ENCODE results near the gene ID2.

DNA sequence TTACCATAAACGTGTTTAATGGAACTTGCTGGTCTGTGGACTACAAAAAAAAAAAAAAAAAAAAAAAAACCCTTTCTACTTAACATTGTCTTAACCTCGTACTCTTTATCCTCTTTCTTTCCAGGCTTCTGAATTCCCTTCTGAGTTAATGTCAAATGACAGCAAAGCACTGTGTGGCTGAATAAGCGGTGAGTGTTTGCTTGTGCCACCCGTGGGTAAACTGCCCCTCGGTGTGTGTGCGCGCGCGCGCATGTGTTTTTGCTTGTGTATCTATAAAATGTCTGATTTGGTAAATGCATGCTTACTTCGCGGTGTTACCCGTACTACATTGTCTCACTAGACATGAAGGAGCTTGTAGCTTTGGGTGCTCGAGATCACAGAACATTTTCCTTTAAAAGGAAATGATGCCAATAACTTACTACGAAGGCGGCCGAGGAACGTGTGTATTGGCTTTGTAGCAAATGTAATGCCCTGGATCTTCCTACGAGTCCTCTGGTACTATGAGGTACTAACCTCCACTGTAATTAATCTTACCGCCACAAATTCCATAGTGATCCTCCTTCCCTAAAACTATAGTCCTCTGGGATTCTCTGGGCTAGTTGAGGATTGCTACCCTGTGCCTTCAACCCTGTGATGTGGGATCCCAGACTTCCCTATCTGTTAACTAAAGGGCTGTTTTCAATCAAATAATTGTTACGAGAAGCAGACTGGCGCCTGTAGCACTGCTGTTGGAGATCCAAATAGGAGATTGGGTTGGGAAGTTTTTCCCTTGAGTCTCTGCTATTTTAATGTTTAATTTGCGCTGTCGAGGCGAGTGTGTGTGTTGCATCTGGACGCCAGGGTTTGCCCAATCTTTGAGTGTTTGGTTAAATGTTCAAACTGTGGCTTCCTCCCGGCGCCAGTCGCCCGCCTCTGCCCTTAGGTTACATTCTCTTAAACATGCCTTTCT, 1.1 kb downstream of the ID2 start:
- TF ChIP-seq CTCF (IDR thresholded peaks at IDR 0.05; ENCODE audit: poor library complexity, severe bottlenecking) (no peak), TAF1 (IDR thresholded peaks at IDR 0.05; ENCODE audit: low read depth) (no peak), EZH2 (IDR thresholded peaks at IDR 0.05; ENCODE audit: borderline replicate concordance, insufficient read depth, low read length, poor library complexity, severe bottlenecking) (no peak), RAD21 (conservative IDR thresholded peaks at IDR 0.05) (peak; percentile 21), POLR2AphosphoS5 (IDR thresholded peaks at IDR 0.05) (no peak), REST (IDR thresholded peaks at IDR 0.05; ENCODE audit: borderline replicate concordance) (no peak), MXI1 (conservative IDR thresholded peaks at IDR 0.05; ENCODE audit: poor library complexity, severe bottlenecking) (peak; percentile 22), EP300 (conservative IDR thresholded peaks at IDR 0.05; ENCODE audit: poor library complexity, severe bottlenecking) (no peak), SMC3 (conservative IDR thresholded peaks at IDR 0.05; ENCODE audit: poor library complexity) (no peak)

All from neural cell (in vitro differentiated cells).